Loucy (cell line): ENCODE measurements around the gene ITGB7.
A peak's percentile ranks its signal among the peaks of the same experiment; 100 is the strongest.

ENCODE experiments used
- H2AFZ ChIP-seq: fragments of 200-600 bp; sonication (generic); 2 replicates; pipeline ENCODE4 v1.6.0; 2016; ENCODE audit warnings: antibody characterized with exemption, mild to moderate bottlenecking, low read length, moderate library complexity
- H3F3A ChIP-seq: fragments of 200-600 bp; 2 replicates; pipeline ENCODE4 v1.6.0; 2016; ENCODE audit warnings: antibody characterized with exemption, low read depth, mild to moderate bottlenecking
- H3K27me3 ChIP-seq: fragments of 200-600 bp; sonication (generic); 2 replicates; pipeline ENCODE4 v1.6.1; 2014; ENCODE audit warnings: low read length, mild to moderate bottlenecking; ENCODE audit not compliant: insufficient read depth, poor library complexity, severe bottlenecking
- H3K36me3 ChIP-seq: fragments of 200-600 bp; sonication (generic); 2 replicates; pipeline ENCODE4 v1.6.1; 2016; ENCODE audit warnings: low read length; ENCODE audit not compliant: insufficient read depth
- H3K4me1 ChIP-seq: fragments of 200-600 bp; sonication (generic); 2 replicates; pipeline ENCODE4 v1.5.1; 2014; ENCODE audit warnings: low read length, mild to moderate bottlenecking; ENCODE audit not compliant: insufficient read depth, poor library complexity, severe bottlenecking
- H3K4me2 ChIP-seq: fragments of 200-600 bp; sonication (generic); 2 replicates; pipeline ENCODE4 v1.6.0; 2014; ENCODE audit warnings: antibody characterized with exemption, low read length, low read depth, mild to moderate bottlenecking; ENCODE audit not compliant: poor library complexity, severe bottlenecking
- H3K4me3 ChIP-seq: fragments of 200-600 bp; sonication (generic); 2 replicates; pipeline ENCODE4 v1.5.1; 2014; ENCODE audit warnings: low read length, mild to moderate bottlenecking, mixed read lengths; ENCODE audit not compliant: poor library complexity, severe bottlenecking
- H3K79me2 ChIP-seq: fragments of 200-600 bp; sonication (generic); 2 replicates; pipeline ENCODE4 v1.6.1; 2014; ENCODE audit warnings: low read length; ENCODE audit not compliant: insufficient read depth
- H3K9ac ChIP-seq: fragments of 200-600 bp; sonication (generic); 2 replicates; pipeline ENCODE4 v1.6.0; 2014; ENCODE audit warnings: mild to moderate bottlenecking, low read depth, low read length, moderate library complexity; ENCODE audit not compliant: poor library complexity, severe bottlenecking
- H3K9me2 ChIP-seq: fragments of 200-600 bp; sonication (generic); replicated peaks from 2 replicates; pipeline ENCODE4 v1.6.1; 2016; ENCODE audit warnings: low read depth, low read length, mixed read lengths
- H3K9me3 ChIP-seq: fragments of 200-600 bp; sonication (generic); 2 replicates; pipeline ENCODE4 v1.6.1; 2014; ENCODE audit warnings: mild to moderate bottlenecking, antibody characterized with exemption, low read length, low read depth; ENCODE audit not compliant: insufficient read depth
- H4K20me1 ChIP-seq: fragments of 200-600 bp; sonication (generic); 2 replicates; pipeline ENCODE4 v1.6.0; 2014; ENCODE audit warnings: antibody characterized with exemption, low read length, mild to moderate bottlenecking; ENCODE audit not compliant: insufficient read depth, poor library complexity, severe bottlenecking
- CTCF ChIP-seq: fragments of 200-600 bp; sonication (generic); conservative IDR thresholded peaks from 2 replicates; pipeline ENCODE4 v1.5.1; 2014; ENCODE audit warnings: mild to moderate bottlenecking, antibody characterized with exemption, low read length
- EZH2phosphoT487 ChIP-seq: fragments of 200-600 bp; IDR thresholded peaks from 2 replicates; pipeline ENCODE4 v1.6.1; 2018; ENCODE audit warnings: antibody characterized with exemption, mild to moderate bottlenecking, moderate library complexity, borderline replicate concordance

Gene ITGB7

GRCh38 chr12:53184828-53185227 lies 22.2 kb downstream of the ITGB7 start:
- peaks cover 34% of the 10 kb centered on the region for H4K20me1 ChIP-seq

GRCh38 chr12:53182903-53183302 lies 24.1 kb downstream of the ITGB7 start:
- H3F3A ChIP-seq: peaks cover 3% of the 10 kb centered on the region; the same call in 1 of the 2 replicates
- no peaks in the 10 kb centered on the region for H3K9me2 ChIP-seq
- no peaks in the 10 kb centered on the region for H3K27me3 ChIP-seq
- H3K4me1 ChIP-seq: peaks cover 52% of the 10 kb centered on the region
- no peak overlapping the region for H2AFZ ChIP-seq
- H3K36me3 ChIP-seq: peaks cover 39% of the 10 kb centered on the region; the same call in 1 of the 2 replicates
- H4K20me1 ChIP-seq: peaks cover 34% of the 10 kb centered on the region
- H3K79me2 ChIP-seq: peaks cover 39% of the 10 kb centered on the region
- TF ChIP-seq CTCF: no peak
- no peak for TF ChIP-seq EZH2phosphoT487
- peak overlapping the region; percentile 97 for H3K4me2 ChIP-seq
- no peaks in the 10 kb centered on the region for H3K9me3 ChIP-seq
- peak overlapping the region; percentile 83 for H3K4me3 ChIP-seq
- H3K9ac ChIP-seq: peak overlapping the region; percentile 89

More at GRCh38 chr12:53184828-53185227, 22.2 kb downstream of the ITGB7 start:
- H3K9me3 ChIP-seq: no peaks in the 10 kb centered on the region
- peak overlapping the region; percentile 97 for H3K4me2 ChIP-seq
- no peaks in the 10 kb centered on the region for H3K27me3 ChIP-seq
- peaks cover 39% of the 10 kb centered on the region for H3K79me2 ChIP-seq
- no peaks in the 10 kb centered on the region for H3K9me2 ChIP-seq
- H3K4me1 ChIP-seq: peaks cover 43% of the 10 kb centered on the region
- peaks cover 3% of the 10 kb centered on the region; the same call in 1 of the 2 replicates for H3F3A ChIP-seq
- TF ChIP-seq EZH2phosphoT487: no peak
- no peak for TF ChIP-seq CTCF
- H3K9ac ChIP-seq: no peak overlapping the region
- no peak overlapping the region for H2AFZ ChIP-seq
- peak overlapping the region; percentile 32 for H3K4me3 ChIP-seq
- H3K36me3 ChIP-seq: peaks cover 42% of the 10 kb centered on the region; the same call in 1 of the 2 replicates

- Histone ChIP-seq H3K9me3 (no peaks in the 10 kb centered on the region), H3K36me3 (peaks cover 29% of the 10 kb centered on the region; the same call in 1 of the 2 replicates), H3K27me3 (no peaks in the 10 kb centered on the region), H3K9me2 (no peaks in the 10 kb centered on the region), H3K79me2 (peaks cover 39% of the 10 kb centered on the region), H3K9ac (peak overlapping the region; percentile 89), H2AFZ (no peak overlapping the region), H3K4me2 (peak overlapping the region; percentile 97), H4K20me1 (peaks cover 34% of the 10 kb centered on the region), H3F3A (peaks cover 3% of the 10 kb centered on the region; the same call in 1 of the 2 replicates), H3K4me1 (peaks cover 52% of the 10 kb centered on the region), H3K4me3 (peak overlapping the region; percentile 83)
- TF ChIP-seq CTCF: no peak
- TF ChIP-seq EZH2phosphoT487: no peak
Measured at GRCh38 chr12:53181935-53182334, 25.1 kb downstream of the ITGB7 start.
